GM12878 (cell line): Measurements from ENCODE around the gene NXN. TPM values are rescaled to one million over a fixed set of nuclear protein-coding genes. Genes with fewer than 3 reads are reported as not detected.

ENCODE experiments used
- CBX3 ChIP-seq: fragments of 200-600 bp; sonication (generic); IDR thresholded peaks from 2 replicates; pipeline ENCODE4 v1.6.1; 2016; ENCODE audit warnings: low read depth, borderline replicate concordance
- CEBPZ ChIP-seq: fragments of 150-350 bp; IDR thresholded peaks from 2 replicates; pipeline ENCODE4 v1.6.1; 2016; ENCODE audit warnings: low read depth, low read length
- CHD1 ChIP-seq: IDR thresholded peaks from 2 replicates; pipeline ENCODE4 v1.6.1; 2012; ENCODE audit warnings: low read depth, low read length, improper control_type of control experiment
- CHD4 ChIP-seq: fragments of 200-600 bp; sonication (generic); IDR thresholded peaks from 2 replicates; pipeline ENCODE4 v1.6.1; 2016; ENCODE audit warnings: mild to moderate bottlenecking
- HDAC6 ChIP-seq: fragments of 200-600 bp; sonication (generic); IDR thresholded peaks from one replicate; pipeline ENCODE4 v1.8.0; 2017; ENCODE audit warnings: antibody characterized with exemption; ENCODE audit not compliant: unreplicated experiment
- JUNB ChIP-seq: IDR thresholded peaks from 2 replicates; pipeline ENCODE4 v1.6.1; 2016; ENCODE audit warnings: antibody characterized with exemption, mild to moderate bottlenecking
- KDM1A ChIP-seq: fragments of 200-600 bp; sonication (generic); IDR thresholded peaks from 2 replicates; pipeline ENCODE4 v1.6.1; 2016; ENCODE audit warnings: borderline replicate concordance
- LARP7 ChIP-seq: fragments of 450-650 bp; IDR thresholded peaks from 2 replicates; pipeline ENCODE4 v1.6.1; 2017; ENCODE audit warnings: mild to moderate bottlenecking
- MTA2 ChIP-seq: fragments of 450-650 bp; IDR thresholded peaks from 2 replicates; pipeline ENCODE4 v1.6.1; 2016; ENCODE audit warnings: low read depth, mild to moderate bottlenecking, moderate library complexity
- NBN ChIP-seq: fragments of 450-650 bp; IDR thresholded peaks from 2 replicates; pipeline ENCODE4 v1.6.1; 2016
- NFYB ChIP-seq: IDR thresholded peaks from 2 replicates; pipeline ENCODE4 v1.6.1; 2011; ENCODE audit warnings: low read depth, mild to moderate bottlenecking, low read length, improper control_type of control experiment, moderate library complexity; ENCODE audit not compliant: insufficient read depth
- SKIL ChIP-seq: fragments of 450-650 bp; IDR thresholded peaks from 2 replicates; pipeline ENCODE4 v1.6.1; 2017; ENCODE audit warnings: mild to moderate bottlenecking, low read depth, inconsistent platforms; ENCODE audit not compliant: poor library complexity, severe bottlenecking
- SPI1 ChIP-seq: IDR thresholded peaks from 2 replicates; pipeline ENCODE4 v1.6.1; 2011; ENCODE audit warnings: low read depth, mild to moderate bottlenecking, low read length, moderate library complexity, borderline replicate concordance; ENCODE audit not compliant: insufficient read depth
- STAT3 ChIP-seq: IDR thresholded peaks from 2 replicates; pipeline ENCODE4 v1.6.1; 2011; ENCODE audit warnings: low read depth, low read length, improper control_type of control experiment
- USF1 ChIP-seq: IDR thresholded peaks from 2 replicates; pipeline ENCODE4 v1.6.1; 2011; ENCODE audit warnings: borderline replicate concordance, low read depth, mild to moderate bottlenecking, moderate library complexity, mixed read lengths, low read length; ENCODE audit not compliant: insufficient read depth; ENCODE audit errors: extremely low read length
- polyA plus RNA-seq, 11 experiments: library from polyadenylated mRNA; depleted of rRNA in 4 of 11; unstranded in 6 of 11; stranded (reverse) in 5 of 11; fragments of >200 nt; fragmentation: Nextera tagmentation in 4 of 11; fragmentation: Illumina TruSeq in 1 of 11; extraction: Ambion mirVana in 4 of 11; extraction: Trizol in 1 of 11; gene quantifications; 1 replicate in 1 of 11; 2 replicates in 10 of 11; pipeline versions ENCODE4 v1.2.1 to v1.2.3, GENCODE V29; 2011 to 2016; ENCODE audit warnings: inconsistent platforms in 2 of 11, missing spikeins in 2 of 11, low read depth in 1 of 11
- total RNA-seq, 4 experiments: library from RNA; depleted of rRNA in 3 of 4; stranded (reverse); fragments of >200 nt in 3 of 4; fragmentation: Illumina TruSeq in 1 of 4; extraction: Trizol in 1 of 4; gene quantifications; 2 replicates each; pipeline versions ENCODE4 v1.2.1 to v1.2.3, GENCODE V29; 2013 to 2021
- TF ChIP-seq, protein P1 (sequence below): fragments of 450-650 bp; IDR thresholded peaks from 2 replicates; pipeline ENCODE4 v1.6.1; 2016; ENCODE audit warnings: mild to moderate bottlenecking
- TF ChIP-seq, protein P2 (sequence below): fragments of 450-650 bp; IDR thresholded peaks from 2 replicates; pipeline ENCODE4 v1.6.1; 2017; ENCODE audit warnings: borderline replicate concordance
- TF ChIP-seq, protein P3 (sequence below): fragments of 450-650 bp; IDR thresholded peaks from 2 replicates; pipeline ENCODE4 v1.6.1; 2017; ENCODE audit warnings: mild to moderate bottlenecking, moderate library complexity

Gene NXN
- total and polyA plus RNA-seq, 10 of the 15 experiments (the other 5 are each of a cell fraction or from before 2014, with no cell fraction given) = 0.04 to 1.2 (median 0.30) TPM

DNA sequence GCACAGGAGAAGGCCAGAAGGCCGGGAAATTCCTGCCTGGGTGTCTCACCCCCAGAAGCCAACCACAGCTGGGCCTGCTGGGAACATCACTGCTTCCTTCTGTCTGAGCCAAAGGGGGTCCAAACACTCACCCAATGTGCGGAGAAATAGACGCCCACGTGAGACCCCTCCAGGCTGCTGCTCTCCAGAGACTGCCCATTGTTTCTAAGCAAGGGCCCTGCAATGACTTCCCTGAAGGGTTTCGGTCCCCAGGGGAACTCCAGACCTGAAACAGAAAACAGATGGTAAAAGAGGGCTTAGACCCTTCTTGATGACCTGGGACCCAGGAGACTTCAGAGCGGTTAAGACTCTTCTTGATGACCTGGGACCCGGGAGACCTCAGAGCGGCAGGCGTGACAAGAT is 156.1 kb downstream of the NXN start (continued):
- no peak for TF ChIP-seq CEBPZ
- TF ChIP-seq KDM1A = no peak
- TF ChIP-seq LARP7 = no peak
- no peak for TF ChIP-seq HDAC6
- peak; percentile 27; the same call in 1 of the 2 replicates for TF ChIP-seq MTA2
- TF ChIP-seq, protein P1, sequence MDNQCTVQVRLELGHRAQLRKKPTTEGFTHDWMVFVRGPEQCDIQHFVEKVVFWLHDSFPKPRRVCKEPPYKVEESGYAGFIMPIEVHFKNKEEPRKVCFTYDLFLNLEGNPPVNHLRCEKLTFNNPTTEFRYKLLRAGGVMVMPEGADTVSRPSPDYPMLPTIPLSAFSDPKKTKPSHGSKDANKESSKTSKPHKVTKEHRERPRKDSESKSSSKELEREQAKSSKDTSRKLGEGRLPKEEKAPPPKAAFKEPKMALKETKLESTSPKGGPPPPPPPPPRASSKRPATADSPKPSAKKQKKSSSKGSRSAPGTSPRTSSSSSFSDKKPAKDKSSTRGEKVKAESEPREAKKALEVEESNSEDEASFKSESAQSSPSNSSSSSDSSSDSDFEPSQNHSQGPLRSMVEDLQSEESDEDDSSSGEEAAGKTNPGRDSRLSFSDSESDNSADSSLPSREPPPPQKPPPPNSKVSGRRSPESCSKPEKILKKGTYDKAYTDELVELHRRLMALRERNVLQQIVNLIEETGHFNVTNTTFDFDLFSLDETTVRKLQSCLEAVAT = no peak
- no peak for TF ChIP-seq CHD4
- TF ChIP-seq, protein P2, sequence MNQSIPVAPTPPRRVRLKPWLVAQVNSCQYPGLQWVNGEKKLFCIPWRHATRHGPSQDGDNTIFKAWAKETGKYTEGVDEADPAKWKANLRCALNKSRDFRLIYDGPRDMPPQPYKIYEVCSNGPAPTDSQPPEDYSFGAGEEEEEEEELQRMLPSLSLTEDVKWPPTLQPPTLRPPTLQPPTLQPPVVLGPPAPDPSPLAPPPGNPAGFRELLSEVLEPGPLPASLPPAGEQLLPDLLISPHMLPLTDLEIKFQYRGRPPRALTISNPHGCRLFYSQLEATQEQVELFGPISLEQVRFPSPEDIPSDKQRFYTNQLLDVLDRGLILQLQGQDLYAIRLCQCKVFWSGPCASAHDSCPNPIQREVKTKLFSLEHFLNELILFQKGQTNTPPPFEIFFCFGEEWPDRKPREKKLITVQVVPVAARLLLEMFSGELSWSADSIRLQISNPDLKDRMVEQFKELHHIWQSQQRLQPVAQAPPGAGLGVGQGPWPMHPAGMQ = no peak
- no peak for TF ChIP-seq SPI1
- TF ChIP-seq NBN = no peak
- TF ChIP-seq CHD1 = no peak
- TF ChIP-seq JUNB = no peak
- no peak for TF ChIP-seq SKIL
- no peak for TF ChIP-seq USF1
- no peak for TF ChIP-seq STAT3
- TF ChIP-seq CBX3 = no peak
- TF ChIP-seq, protein P3, sequence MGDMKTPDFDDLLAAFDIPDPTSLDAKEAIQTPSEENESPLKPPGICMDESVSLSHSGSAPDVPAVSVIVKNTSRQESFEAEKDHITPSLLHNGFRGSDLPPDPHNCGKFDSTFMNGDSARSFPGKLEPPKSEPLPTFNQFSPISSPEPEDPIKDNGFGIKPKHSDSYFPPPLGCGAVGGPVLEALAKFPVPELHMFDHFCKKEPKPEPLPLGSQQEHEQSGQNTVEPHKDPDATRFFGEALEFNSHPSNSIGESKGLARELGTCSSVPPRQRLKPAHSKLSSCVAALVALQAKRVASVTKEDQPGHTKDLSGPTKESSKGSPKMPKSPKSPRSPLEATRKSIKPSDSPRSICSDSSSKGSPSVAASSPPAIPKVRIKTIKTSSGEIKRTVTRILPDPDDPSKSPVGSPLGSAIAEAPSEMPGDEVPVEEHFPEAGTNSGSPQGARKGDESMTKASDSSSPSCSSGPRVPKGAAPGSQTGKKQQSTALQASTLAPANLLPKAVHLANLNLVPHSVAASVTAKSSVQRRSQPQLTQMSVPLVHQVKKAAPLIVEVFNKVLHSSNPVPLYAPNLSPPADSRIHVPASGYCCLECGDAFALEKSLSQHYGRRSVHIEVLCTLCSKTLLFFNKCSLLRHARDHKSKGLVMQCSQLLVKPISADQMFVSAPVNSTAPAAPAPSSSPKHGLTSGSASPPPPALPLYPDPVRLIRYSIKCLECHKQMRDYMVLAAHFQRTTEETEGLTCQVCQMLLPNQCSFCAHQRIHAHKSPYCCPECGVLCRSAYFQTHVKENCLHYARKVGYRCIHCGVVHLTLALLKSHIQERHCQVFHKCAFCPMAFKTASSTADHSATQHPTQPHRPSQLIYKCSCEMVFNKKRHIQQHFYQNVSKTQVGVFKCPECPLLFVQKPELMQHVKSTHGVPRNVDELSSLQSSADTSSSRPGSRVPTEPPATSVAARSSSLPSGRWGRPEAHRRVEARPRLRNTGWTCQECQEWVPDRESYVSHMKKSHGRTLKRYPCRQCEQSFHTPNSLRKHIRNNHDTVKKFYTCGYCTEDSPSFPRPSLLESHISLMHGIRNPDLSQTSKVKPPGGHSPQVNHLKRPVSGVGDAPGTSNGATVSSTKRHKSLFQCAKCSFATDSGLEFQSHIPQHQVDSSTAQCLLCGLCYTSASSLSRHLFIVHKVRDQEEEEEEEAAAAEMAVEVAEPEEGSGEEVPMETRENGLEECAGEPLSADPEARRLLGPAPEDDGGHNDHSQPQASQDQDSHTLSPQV = no peak
- TF ChIP-seq NFYB = no peak
